ENCODE data around the gene ITIH1.

Gene ITIH1

GRCh38 chr3:52794612-52795099 is 17.3 kb downstream of the ITIH1 start, which contains the start of gene ITIH3:
Gene ITIH3 (plus strand): TSS chr3:52794796. CDS start chr3:52794804, 8 bp downstream.
- in situ Hi-C loops (cut with HindIII; ENCODE audit: low sequenced_read_pairs): no loop called here
- H3K4me3 ChIP-seq (ENCODE audit: low read depth, low read length): no peak within 1 kb of the TSS
- DNase-seq (ENCODE audit: low read depth, low spot score): no peak
- no peak for TF ChIP-seq CTCF (IDR thresholded peaks at IDR 0.05; ENCODE audit: low read depth, low read length)

- in situ Hi-C loops (cut with HindIII; ENCODE audit: low sequenced_read_pairs): no loop called here
- H3K4me3 ChIP-seq (ENCODE audit: low read depth, low read length): no peak overlapping the region
- no peak for DNase-seq (ENCODE audit: low read depth, low spot score)
- no peak for TF ChIP-seq CTCF (IDR thresholded peaks at IDR 0.05; ENCODE audit: low read depth, low read length)
These were observed 18.0 kb downstream of the ITIH1 start for GRCh38 chr3:52795298-52795900.

GRCh38 chr3:52796411-52796810 is 19.0 kb downstream of the ITIH1 start:
- in situ Hi-C loops (cut with HindIII; ENCODE audit: low sequenced_read_pairs): no loop called here
- no peak for DNase-seq (ENCODE audit: low read depth, low spot score)
- no peak for TF ChIP-seq CTCF (IDR thresholded peaks at IDR 0.05; ENCODE audit: low read depth, low read length)
- no peak overlapping the region for H3K4me3 ChIP-seq (ENCODE audit: low read depth, low read length)

DNA sequence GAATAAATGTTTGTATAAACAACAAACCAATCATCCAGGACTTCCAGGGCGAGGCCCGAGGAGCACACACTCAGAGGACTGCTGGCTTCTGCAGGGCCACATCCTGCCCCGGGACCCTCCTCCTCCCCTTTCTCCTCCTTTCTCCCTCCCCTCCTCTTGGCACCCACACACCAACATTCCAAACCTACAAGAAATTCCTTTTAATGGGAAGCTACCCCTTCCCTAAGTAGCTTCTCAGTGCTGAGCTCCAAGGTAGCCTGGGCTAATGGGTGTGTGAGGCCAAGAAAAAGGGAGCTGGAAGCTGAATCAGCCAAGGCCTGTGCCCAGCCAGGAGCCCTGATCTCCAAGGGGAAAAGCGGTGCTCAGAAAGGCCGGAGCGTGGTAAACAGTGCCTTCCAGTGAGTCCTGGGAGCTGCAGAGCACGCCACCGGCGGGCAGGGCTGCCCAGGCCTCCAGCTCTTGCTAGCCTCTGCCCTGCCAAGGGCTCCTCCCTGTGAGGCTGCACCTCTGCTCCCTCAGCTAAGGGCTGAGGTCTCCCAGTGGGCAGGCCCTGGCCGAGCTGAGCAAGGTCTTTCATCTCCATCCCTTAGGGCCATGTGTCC is 21.1 kb downstream of the ITIH1 start:
- in situ Hi-C loops (cut with HindIII; ENCODE audit: low sequenced_read_pairs): no loop called here
- no peak for DNase-seq (ENCODE audit: low read depth, low spot score)
- no peak overlapping the region for H3K4me3 ChIP-seq (ENCODE audit: low read depth, low read length)
- no peak for TF ChIP-seq CTCF (IDR thresholded peaks at IDR 0.05; ENCODE audit: low read depth, low read length)

DNA sequence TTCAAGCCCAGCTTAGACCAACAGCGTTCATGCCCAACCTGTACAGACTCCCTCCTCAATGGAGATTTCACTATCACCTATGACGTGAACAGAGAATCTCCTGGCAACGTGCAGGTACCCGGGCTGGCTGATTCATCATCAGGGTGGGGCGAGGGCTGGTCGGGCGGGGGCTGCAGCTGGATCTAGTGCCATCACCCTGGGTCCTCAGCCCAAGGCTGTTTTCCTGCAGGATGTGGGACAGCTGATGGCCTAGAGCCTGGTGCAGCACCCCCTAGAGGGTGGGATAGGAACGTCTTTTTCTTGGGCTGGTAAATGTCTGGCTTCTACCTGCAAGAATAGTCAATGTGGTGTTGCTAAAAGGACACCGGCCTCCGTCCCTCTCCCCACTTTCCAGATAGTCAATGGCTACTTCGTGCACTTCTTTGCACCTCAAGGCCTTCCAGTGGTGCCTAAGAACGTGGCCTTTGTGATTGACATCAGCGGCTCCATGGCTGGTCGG is 21.6 kb downstream of the ITIH1 start:
- H3K4me3 ChIP-seq (ENCODE audit: low read depth, low read length): no peak overlapping the region
- no peak for DNase-seq (ENCODE audit: low read depth, low spot score)
- in situ Hi-C loops (cut with HindIII; ENCODE audit: low sequenced_read_pairs): no loop called here
- TF ChIP-seq CTCF (IDR thresholded peaks at IDR 0.05; ENCODE audit: low read depth, low read length): peak; percentile 48

DNA sequence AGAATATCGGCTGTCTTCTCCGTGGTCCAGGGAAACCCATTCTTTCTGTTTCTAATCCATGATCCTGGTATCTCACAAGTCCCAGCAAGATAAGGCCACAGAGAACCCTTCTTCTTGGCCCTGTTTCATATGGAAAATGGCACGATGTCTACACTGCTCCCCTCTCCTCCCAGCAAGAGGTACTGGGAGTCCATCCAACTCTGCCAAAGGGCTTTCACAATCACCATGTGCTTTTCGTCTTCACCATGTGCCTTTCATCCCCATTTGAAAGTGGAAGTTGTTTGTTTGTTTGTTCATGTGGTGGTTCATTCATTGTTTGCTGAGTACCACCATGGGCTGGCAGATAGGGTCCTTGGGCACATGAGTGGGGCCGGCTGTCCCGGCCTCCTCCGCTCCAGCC is 22.7 kb downstream of the ITIH1 start:
- H3K4me3 ChIP-seq (ENCODE audit: low read depth, low read length): no peak overlapping the region
- no peak for DNase-seq (ENCODE audit: low read depth, low spot score)
- in situ Hi-C loops (cut with HindIII; ENCODE audit: low sequenced_read_pairs): no loop called here
- TF ChIP-seq CTCF (IDR thresholded peaks at IDR 0.05; ENCODE audit: low read depth, low read length): no peak
